Activated CD4-positive, CD25-positive, alpha-beta regulatory T cell treated with anti-CD3 and anti-CD28 coated beads, Interleukin-2, amount 50 U/mL, for 24 hours (primary cell): Measurements from ENCODE around the gene KPTN.
"Not testable (repeated sequence)": the region's sequence is repeated elsewhere in the genome, so short reads cannot be mapped to it uniquely, and the experiment has no call there.

Experiments used
- ATAC-seq, 2 donors: fragments of 150-1000 bp; cut with Tn5 transposase; one replicate each; pipeline ENCODE4 v1.10.0; 2021; ENCODE audit warnings: mild to moderate bottlenecking in 1 of 2, moderate library complexity in 1 of 2

KPTN gene

DNA sequence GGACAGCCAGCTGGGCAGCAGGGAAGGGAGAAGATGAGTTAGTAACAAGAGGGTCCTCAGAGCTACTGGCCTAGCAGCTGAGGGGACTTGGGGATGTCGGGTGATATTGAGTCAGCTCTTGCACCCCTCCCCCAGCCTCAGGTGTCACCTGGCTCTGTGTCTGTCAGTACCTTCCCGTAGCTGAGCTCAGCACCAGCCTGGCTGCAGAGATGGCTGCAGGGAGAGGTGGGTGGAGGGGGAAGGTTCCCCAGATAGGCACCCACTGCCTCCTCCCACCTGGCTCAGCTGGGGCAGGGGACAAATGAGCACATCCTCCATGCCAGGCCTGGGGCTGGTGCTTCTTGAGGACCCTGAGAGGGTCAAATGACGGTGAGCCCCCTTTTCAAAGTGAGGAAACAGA, 6.8 kb upstream of the KPTN start:
- ATAC-seq, result no peak

DNA sequence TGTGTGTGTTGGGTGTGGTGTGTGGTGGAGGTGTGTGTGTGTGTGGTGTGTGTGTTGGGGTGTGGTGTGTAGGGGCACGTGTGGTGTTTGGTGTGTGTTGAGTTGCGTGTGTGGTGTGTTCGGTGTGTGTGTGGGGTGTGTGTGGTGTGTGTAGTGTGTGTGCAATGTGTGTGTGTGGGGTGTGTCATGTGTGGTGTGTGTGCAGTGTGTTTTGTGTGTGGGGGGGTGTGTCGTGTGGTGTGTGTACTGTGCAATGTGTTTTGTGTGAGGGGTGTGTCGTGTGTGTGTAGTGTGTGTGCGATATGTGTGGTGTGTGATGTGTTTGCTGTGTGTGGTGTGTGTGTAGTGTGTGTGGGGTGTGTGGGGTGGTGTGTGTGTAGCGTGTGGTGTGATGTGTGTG, 6.0 kb upstream of the KPTN start:
- no peak for ATAC-seq

DNA sequence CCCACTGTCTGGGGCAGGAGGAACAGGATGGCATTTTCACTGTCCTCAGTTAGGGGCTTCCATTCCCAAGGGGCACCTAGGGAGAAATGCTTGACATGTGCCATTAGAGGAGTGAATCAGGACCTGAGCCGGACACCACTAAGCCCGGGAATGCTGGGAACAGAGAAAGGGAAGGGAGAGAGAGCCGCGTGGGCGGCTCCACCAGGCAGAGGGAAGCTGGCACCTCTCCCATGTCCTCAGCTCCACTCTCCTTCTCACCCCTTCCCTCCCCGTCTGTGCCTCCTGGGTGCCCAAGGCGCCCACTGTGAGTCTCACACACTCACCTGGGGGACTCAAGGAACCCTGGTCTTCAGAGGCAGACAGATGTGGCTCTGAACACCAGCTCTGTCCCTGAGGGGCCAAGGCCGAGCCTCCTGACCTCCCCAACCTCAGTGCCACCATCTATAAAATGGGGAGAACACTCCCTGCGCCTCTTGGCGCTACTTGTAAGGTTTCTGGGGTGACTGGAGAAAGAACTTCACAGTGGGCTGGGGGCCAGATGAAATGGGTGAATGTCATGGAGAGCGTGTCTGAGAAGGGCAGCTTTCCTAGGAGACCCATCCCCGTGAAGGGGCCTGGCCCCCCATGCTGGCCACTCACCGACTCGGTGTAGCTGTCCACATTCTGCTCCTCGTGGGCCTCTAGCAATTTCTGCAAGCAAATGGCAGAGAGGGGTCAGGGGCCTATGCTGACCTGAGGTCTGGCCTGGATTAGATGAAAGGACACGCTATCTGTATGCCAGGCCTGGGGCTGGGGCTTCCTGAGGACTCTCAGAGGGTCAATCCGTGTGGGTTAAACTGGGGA, 5.3 kb upstream of the KPTN start:
- ATAC-seq, result no peak

DNA sequence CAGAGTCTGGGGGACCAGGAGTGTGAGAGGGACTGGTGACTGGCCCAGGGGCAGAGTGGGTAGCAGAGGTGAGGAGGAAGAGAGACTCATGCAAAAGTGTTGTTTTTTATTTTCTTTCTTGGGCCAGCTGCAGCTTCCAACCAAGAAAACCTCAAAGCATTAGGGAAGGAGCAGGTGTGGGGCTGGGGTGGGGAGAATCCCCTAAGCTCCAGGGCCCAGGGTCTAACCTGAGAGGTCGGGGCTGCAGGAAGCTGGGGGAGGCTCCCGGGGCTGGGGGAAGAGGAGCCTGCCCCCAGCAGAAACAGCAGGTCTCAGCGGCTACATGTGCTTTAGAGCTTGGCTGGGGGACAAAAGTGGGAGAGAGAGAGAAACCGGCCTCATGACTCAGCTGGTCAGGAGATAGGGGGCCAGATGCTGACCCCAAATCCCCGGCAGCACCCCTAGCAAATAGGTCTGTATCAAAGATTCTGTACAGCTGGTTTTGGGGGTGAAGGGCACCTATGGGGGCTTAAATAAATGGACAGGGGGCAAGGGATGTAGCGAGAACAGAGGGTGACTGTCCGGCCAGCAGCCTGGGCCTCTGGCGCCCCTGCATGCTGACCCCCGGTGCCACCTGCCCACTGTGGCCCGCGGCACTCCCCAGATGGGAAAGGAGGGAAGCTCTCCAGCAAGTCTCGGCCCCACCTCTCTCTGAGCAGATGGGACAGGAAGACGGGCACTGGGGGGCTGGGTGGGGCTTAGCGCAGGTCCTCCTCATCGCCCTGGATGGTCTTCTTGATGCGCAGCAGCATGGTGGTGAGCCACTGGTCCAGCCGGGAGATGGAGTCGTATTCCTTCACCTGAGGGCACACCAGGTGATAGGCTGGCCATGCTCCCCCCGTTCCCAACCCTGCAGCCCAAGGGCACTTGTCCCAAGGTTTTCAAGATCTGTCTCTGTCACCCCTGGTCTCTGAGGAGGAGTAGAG, 3.8 kb upstream of the KPTN start:
- ATAC-seq, result no peak

DNA sequence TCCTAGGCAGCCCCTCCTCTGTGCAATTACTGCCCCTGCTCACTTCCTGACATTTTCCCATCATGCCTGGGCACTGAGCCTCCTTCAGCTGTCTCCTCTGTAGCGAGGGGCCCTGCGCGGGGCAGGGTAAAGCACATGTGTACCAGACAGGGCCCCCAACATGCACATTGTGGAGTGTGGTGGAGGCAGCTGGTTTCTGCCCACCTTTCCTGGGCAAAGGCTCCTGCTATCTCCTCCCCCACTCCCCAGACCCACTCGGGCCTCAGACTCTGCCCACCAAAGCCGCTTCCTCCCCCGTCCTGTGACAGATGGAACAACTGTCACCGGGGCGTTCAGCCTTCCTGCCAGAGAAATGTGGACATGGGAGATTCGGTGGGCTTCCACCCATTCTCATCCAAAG, 2.9 kb upstream of the KPTN start:
- no peak for ATAC-seq

DNA sequence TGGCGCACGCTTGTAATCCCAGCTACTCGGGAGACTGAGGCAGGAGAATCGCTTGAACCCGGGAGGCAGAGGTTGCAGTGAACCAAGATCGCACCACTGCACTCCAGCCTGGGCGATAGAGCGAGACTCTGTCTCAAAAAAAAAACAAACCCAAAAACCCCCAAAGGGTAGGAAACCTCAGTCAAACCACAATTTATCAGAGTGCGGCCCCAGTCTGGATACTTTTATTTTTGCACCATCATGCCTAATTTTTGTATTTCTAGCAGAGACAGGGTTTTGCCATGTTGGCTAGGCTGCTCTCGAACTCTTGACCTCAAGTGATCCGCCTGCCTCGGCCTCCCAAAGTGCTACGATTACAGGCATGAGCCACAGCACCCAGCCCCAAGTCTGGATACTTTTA, 2.2 kb upstream of the KPTN start:
- not testable (repeated sequence) for ATAC-seq

DNA sequence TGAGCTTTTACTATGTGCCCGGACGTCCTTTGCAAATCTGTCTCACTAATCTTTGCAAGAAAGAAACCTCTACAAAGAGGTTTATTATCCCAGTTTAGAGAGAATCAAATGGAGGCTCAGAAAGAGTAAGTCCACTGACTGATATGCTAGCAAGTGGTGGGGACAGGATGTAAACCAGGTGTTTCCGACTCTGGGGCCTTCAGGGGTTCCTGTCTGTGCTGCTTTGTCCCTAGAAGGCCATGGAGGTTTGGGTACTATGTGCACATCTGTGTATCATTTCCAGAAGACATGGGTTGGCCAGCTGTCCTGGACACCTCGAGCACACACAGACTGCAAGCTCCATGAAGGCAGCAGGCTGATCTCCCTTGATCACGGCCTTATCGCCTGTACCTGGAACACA, 1.2 kb upstream of the KPTN start:
- no peak for ATAC-seq

DNA sequence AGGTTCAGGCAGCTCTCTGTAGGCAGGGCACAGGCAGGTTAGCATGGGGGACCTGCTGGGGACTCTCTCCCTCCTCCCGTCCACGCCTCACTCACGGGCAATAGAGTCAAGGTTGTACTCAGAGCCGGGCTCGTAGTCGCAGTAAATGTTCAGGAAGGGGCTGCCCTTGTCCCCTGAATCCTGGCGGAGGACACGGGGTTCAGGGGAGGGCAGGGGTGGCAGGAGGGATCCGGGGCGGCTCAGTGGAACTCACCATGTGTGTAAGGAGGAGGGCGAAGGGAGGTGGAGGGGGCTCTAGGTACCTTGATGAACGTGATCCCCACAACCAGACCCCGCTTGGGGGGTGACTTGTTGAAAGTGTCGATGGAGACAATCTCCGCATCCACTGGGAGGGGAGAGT, 819 bp downstream of the KPTN start:
- ATAC-seq, result no peak

DNA sequence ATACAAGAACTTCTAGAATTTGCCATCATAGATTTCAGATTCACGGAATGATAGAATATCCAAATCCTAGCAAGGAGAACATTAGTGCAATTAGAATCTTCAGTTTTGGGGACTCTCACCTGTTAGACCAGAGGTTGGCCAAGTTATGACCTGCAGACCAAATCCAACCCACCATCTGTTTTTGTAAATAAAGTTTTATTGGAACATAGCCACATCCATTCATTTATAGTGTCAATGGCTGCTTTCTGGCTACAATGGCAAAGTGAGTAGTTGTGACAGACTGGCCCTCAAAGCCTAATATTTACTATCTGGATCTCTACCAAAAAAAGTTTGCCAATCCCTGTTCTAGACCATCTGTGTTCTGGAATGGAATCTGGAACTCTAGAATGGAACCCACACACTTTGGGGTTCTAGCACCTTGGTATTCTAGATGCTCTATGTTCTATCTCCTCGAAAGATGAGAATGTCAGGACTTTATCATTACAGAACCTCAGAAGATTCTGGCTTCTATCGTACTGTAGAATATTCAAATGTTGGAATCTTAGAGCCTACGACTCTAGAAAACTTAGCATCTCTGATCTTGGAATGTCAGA, 2.5 kb downstream of the KPTN start:
- ATAC-seq, result no peak

DNA sequence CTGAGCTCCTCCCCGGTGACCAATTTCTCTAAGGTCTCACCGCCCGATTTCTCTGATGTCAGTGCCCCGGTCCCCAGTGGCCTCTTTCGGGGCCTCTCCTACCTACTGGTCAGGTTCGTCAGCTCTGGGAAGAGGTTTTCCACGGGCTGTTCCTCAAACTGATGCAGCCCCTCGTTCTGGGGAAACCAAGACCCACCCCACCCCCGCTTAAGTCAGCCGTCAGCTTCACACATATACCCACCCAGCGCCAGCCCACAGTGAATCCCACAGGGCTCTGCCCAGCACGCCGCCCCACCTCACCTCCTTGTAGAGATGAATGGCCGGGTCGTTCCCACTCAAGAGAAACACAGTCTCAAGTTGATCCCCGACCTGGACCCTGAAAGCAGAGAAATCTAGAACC, 3.4 kb downstream of the KPTN start:
- ATAC-seq, result no peak

DNA sequence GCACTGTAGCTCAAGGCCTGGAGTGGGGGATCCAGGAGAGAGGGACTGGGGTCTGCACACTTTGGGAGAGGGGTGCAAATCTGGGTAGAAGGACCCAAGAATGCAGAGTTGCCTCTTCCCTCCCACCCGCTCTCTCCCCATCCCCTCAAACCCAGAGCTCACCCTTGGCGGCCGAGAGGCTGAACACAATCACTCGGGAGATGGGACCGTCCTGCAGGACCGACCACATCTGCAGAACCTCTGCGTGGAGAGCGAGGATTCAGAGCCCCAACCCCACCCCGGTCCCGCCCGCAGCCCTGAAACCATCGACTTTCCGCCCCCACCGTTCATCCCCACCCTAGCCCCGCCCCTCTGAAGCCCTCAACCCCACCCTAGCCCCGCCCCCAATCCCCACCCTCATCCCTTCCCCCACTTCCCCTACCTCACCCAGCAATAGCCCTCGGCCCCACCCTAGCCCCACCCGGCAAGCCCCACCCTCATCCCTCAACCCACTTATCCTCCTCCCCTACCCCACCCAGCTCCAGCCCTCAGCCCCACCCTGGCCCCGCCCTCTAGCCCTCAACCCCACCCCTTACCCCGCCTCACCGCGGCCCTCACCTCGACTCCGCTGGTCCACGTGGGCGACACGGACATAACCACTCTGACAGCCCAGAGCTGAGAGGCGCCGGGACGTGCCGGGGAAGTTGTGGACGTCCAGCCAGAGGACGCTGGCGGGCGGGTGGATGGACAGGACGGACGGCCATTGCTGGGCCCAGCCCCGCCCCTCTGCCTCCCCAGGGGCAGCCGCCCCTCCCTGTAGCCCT, 4.1 kb downstream of the KPTN start:
- ATAC-seq, result no peak

DNA sequence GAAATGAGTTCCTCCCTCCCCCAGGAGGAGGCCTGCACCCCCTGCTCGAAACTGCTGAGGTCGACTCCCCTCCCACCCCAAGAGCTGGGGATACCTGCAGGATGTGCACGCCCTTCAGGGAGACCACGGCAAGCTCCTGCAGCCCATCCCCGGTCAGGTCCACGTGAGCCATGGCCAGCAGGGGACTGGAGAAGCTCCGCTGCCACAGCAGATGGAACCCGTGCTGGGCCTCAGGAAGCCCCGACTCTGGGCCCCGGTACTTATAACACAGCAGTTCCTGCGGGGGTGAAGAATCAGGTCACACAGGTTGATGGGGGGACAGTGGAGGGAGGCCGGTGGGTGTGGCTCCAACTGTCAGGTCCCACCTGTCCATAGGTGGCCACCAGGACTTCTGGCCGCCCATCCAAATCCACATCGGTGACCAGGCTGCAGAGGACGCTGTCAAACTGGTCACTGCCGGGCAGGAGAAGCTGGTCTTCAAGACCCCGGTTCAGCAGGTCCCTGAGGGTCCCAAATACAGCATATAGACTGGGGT, 7.5 kb downstream of the KPTN start:
- ATAC-seq, result no peak

DNA sequence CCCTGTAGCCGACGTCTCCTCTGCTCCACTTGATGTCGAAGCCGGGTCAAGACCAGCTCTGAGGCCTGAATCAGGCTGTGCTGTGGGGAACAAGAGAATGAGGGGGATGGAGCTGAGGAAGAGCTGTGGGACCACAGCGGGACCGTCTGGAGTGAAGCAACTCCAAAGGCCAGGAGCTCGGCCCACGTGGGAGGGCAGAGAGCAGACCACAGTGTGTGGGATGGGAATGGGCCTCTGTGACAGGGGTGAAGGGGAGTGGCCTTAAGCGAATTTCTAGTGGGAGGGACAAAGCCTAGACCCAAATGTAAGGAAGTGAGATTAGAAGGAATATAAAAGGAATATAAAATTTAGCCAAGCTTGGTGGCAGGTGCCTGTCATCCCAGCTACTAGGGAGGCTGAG, 8.6 kb downstream of the KPTN start:
- no peak for ATAC-seq

DNA sequence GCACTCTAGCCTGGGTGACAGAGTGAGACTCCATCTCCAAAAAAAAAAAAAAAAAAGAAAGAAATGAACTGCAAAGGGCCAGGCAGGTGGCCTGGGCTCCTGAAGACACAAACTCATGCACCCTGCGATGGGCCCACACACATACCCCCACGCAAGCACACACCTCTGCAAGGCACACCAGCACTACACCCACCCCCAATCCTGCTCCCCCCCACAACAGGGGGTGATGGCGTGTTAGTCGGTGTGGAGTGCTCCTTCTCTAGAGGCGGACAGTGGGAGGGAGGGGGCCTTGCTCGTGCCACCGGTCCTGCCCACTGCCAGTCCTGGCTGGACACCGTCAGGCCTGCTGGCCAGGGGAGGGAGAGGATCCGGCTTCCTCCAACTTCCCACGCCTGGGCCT, 10.7 kb downstream of the KPTN start:
- ATAC-seq, result no peak

DNA sequence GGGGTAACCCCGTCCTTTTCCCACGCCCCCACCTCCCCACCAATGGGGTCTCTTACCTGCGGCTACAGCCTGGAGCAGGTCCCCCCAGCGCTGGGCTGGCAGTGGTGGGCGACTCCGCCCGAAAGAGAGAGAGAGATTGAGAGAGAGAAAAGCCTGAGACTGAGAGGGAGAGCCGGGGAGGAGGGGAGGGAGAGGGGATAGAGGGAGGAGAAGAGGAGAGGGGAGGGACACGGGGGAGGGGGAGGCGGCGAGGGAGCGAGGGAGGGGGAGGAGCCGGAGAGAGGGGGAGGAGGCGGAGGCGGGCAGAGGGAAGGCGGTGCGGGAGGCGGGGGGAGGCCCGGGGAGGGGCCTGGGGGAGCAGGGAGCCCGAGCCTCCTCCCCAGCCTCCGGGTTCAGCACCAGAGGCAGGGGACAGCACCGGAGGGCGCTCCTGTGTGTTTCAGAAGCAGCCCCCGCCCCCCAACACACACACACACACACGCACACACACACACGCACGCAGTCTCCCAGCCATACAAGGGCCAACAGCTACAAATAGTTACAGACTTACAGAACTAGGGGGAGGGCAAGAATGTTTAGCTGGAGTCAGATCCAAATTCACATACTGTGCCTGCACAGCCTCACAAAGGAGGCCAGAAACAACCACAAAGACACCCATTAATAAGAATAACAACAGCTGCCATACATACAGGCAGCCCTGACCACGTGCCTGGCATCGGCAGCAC, 12.1 kb downstream of the KPTN start, which contains the start of gene SLC8A2:
SLC8A2 (minus strand) TSS at position 161 of the 725 bp plus-strand sequence. CDS start 5,490 bp downstream, outside the sequence.
- ATAC-seq, result peak; percentile 43 to 55

DNA sequence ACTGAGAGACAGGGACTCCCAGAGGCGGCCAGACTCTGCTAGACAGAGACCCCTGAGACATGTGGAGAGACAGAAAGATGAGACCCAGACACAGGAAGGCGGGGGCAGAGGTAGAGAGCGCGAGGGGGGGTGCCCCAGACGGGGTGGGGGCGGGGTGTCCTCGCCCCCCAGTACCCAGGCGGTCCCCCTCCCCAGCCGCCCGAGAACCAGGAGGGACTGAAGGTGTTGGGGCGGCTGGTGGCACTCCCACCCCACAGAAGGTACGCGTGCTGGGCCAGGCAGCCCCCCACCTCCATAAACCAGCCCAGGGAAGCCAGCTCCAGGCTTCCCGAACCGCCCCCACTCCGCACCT, 12.7 kb downstream of the KPTN start:
- ATAC-seq, result no peak

DNA sequence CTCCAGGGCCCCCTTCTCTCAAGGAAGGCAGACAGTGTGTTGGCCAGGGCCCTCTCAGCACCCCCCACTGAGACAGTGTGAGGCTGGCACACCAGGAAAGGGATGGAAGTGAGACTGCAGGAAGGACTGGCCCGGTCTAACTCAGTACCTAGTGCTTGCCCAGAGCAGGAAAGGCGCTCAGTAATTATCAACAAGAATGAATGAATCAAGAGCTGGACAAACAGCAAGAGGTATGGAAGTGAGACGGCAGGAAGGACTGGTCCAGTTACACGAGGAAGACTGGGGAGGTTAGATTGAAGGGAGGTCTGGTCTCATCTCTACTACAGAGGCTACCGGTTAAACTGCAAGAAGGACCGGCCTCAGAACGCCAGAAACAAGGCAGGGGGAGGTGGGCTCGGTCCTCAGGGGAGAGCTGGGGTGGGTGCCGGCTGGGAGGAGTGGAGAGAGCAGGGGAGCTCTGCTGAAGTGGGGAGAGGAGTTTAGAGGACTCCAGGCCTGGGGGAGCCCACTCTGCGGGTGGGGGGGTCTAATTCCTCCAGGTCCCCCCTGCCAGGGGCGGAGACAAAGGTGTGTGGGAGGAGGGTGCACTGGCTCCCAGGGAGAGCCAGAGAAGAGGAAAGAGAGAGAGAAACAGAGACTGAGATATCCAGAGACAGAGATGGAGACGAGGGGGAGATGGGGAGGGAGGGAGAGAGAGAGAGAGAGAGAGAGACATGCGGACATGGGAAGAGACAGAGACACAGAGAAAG, 13.4 kb downstream of the KPTN start:
- ATAC-seq, result no peak

DNA sequence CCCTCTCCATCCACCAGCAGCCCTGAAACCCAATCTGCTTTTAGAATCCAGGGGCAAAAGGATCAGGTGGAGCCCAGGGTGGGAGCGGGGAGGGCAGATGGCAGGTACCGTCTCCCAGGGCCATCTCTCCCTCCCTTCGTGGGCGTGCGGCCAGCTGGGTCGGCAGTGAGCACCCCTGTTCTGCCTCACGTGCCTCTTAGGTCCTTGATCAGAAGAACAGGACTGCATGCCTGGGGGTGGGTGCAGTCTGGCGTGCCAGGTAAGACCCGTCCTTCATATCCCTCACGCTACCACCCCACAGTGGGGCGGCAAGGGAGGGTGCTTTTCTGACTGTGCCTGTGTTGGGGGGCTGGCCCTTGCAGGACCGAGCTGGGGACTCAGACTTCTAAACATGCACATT, 14.3 kb downstream of the KPTN start:
- ATAC-seq, result no peak

DNA sequence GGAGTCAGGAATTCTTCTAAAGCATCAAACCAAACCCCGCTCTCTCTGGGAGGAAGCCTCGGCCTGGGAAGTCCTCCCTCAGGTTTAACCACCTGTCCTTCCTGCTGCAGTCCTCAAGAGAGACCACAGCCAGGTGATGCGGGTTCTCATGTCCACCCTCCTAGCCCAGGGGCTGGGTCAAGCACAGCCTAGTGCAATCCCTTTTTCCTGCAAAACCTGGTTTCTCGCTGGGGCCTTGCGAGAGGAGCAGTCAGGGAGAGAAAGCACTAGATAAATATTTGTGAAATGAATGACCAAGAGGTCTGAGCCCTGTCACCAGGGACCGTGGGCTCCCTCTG, 14.7 kb downstream of the KPTN start:
- ATAC-seq, result no peak

DNA sequence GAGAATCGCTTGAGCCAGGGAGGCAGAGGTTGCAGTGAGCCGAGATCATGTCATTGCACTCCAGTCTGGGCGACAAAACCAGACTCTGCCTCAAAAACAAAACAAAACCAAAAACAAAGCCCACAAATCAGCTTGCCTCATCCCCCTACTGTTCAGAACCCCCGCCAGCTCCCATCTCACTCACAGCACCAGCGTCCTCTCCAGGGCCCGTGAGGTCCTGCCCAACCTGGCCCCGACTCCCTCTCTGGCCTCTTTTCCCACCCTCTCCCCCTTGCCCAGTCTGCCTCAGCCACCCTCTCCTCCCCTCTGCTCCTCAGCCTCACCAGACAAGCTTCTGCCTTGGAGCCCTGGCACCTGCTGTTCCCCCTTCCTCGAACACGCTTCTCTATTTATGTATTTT, 16.1 kb downstream of the KPTN start:
- no peak for ATAC-seq

DNA sequence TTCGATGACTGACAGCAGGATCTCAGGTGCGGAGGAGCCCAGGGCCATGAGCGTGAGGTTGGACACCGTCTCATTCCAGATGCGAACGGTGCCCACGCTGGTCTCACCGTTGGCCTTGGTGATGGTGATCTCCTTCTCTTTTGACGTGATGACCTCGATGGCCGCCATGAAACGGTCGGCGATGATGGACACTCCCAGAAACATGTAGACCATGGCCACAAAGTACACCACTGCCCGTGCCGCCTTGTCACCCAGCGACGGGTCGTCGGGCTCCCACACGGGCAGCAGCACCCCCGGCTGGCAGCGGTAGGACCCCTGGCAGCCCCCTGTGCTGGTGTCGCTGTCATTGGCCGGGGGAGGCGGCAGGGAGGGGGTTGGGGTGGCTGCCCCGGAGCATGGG, 18.1 kb downstream of the KPTN start:
- ATAC-seq, result no peak
